CD14-positive monocyte (primary cell): ENCODE measurements around the gene AFF3. TPM values are rescaled to one million over a fixed set of nuclear protein-coding genes. Genes with fewer than 3 reads are reported as not detected.

Experiments used
- DNase-seq, 3 donors: peaks; one replicate each; pipeline ENCODE4 v3.0.0-alpha.2; 2011 to 2022
- H2AFZ ChIP-seq: 2 replicates; pipeline ENCODE4 v1.6.0; 2012; ENCODE audit warnings: mild to moderate bottlenecking, low read depth, low read length, inconsistent platforms; ENCODE audit not compliant: insufficient read depth, poor library complexity, severe bottlenecking
- H3K27ac ChIP-seq, 2 donors: 1 replicate in 1 of 2; 2 replicates in 1 of 2; pipeline ENCODE4 v1.5.1; 2012 to 2013; ENCODE audit warnings: low read length in 2 of 2, control low read depth in 1 of 2, inconsistent platforms in 1 of 2, low read depth in 1 of 2, mild to moderate bottlenecking in 1 of 2
- H3K27me3 ChIP-seq, 2 donors: one replicate each; pipeline versions ENCODE4 v1.6.0 to v1.6.1; 2011 to 2013; ENCODE audit warnings: low read length in 2 of 2; ENCODE audit not compliant: control insufficient read depth in 2 of 2, insufficient read depth in 2 of 2
- H3K36me3 ChIP-seq, 2 donors: replicated peaks in 1 of 2; 1 replicate in 1 of 2; 2 replicates in 1 of 2; pipeline versions ENCODE4 v1.5.1 to v1.6.1; 2012 to 2013; ENCODE audit warnings: low read length in 2 of 2, control low read depth in 1 of 2, inconsistent platforms in 1 of 2, mild to moderate bottlenecking in 1 of 2; ENCODE audit not compliant: insufficient read depth in 2 of 2, control insufficient read depth in 1 of 2
- H3K4me1 ChIP-seq, 2 donors: 1 replicate in 1 of 2; 2 replicates in 1 of 2; pipeline versions ENCODE4 v1.5.1 to v1.6.1; 2012 to 2013; ENCODE audit warnings: low read length in 2 of 2, control low read depth in 1 of 2, inconsistent platforms in 1 of 2, mild to moderate bottlenecking in 1 of 2, moderate library complexity in 1 of 2; ENCODE audit not compliant: insufficient read depth in 2 of 2, control insufficient read depth in 1 of 2
- H3K4me2 ChIP-seq: replicated peaks from 2 replicates; pipeline ENCODE3; 2012; ENCODE audit warnings: low read length, moderate library complexity, mild to moderate bottlenecking; ENCODE audit not compliant: poor library complexity, severe bottlenecking; ENCODE audit errors: extremely low read depth
- H3K4me3 ChIP-seq, 3 experiments: fragments of 200-600 bp in 1 of 3; sonication (generic) in 1 of 3; replicated peaks in 1 of 3; 1 replicate in 2 of 3; 2 replicates in 1 of 3; pipeline ENCODE4 v1.5.1; 2011 to 2013; ENCODE audit warnings: low read length in 3 of 3, mild to moderate bottlenecking in 3 of 3, control low read depth in 2 of 3, low read depth in 2 of 3, inconsistent platforms in 1 of 3, moderate library complexity in 1 of 3
- H3K79me2 ChIP-seq: 2 replicates; pipeline ENCODE4 v1.6.0; 2012; ENCODE audit warnings: mild to moderate bottlenecking, control low read depth, inconsistent platforms, low read length, moderate library complexity; ENCODE audit not compliant: insufficient read depth
- H3K9ac ChIP-seq: 2 replicates; pipeline ENCODE4 v1.6.0; 2017; ENCODE audit warnings: low read length, mild to moderate bottlenecking; ENCODE audit not compliant: insufficient read depth, poor library complexity, severe bottlenecking
- H3K9me3 ChIP-seq, 2 donors: replicated peaks in 1 of 2; 1 replicate in 1 of 2; 2 replicates in 1 of 2; pipeline versions ENCODE4 v1.5.1 to v1.6.1; 2012 to 2013; ENCODE audit warnings: low read length in 2 of 2, control low read depth in 1 of 2; ENCODE audit not compliant: control insufficient read depth in 1 of 2, insufficient read depth in 1 of 2
- H4K20me1 ChIP-seq: 2 replicates; pipeline ENCODE4 v1.6.0; 2012; ENCODE audit warnings: mild to moderate bottlenecking, low read length, control low read depth, moderate library complexity; ENCODE audit not compliant: insufficient read depth
- H3K27ac Mint-ChIP-seq, 7 donors: one replicate each; pipeline ENCODE4 v1.8.0; 2020; ENCODE audit warnings: mild to moderate bottlenecking in 7 of 7, mixed read lengths in 7 of 7, moderate library complexity in 6 of 7, inconsistent platforms in 2 of 7
- H3K27me3 Mint-ChIP-seq, 3 donors: one replicate each; pipeline ENCODE4 v1.8.0; 2021 to 2022; ENCODE audit warnings: low read depth in 3 of 3, mild to moderate bottlenecking in 3 of 3, mixed read lengths in 3 of 3, moderate library complexity in 3 of 3, inconsistent platforms in 1 of 3
- H3K36me3 Mint-ChIP-seq, 2 donors: one replicate each; pipeline ENCODE4 v1.8.0; 2020; ENCODE audit warnings: mixed read lengths in 2 of 2, inconsistent platforms in 1 of 2, mild to moderate bottlenecking in 1 of 2
- H3K4me1 Mint-ChIP-seq: one replicate; pipeline ENCODE4 v1.8.0; 2020; ENCODE audit warnings: mild to moderate bottlenecking, mixed read lengths
- H3K4me3 Mint-ChIP-seq, 2 donors: one replicate each; pipeline ENCODE4 v1.8.0; 2020; ENCODE audit warnings: mild to moderate bottlenecking in 2 of 2, mixed read lengths in 2 of 2, moderate library complexity in 1 of 2
- H3K9me3 Mint-ChIP-seq, 7 donors: one replicate each; pipeline ENCODE4 v1.8.0; 2020 to 2022; ENCODE audit warnings: mixed read lengths in 7 of 7, mild to moderate bottlenecking in 6 of 7, moderate library complexity in 6 of 7, inconsistent platforms in 2 of 7
- CTCF ChIP-seq: fragments of 200-600 bp; IDR thresholded peaks from one replicate; pipeline ENCODE4 v1.8.0; 2022; ENCODE audit warnings: antibody characterized with exemption, mild to moderate bottlenecking
- WGBS: methylation state at CpG from one replicate; pipeline ENCODE4 v1.1.5; 2013; ENCODE audit warnings: missing lambda C conversion rate; ENCODE audit not compliant: insufficient coverage; 5-methylcytosine and 5-hydroxymethylcytosine counted together
- intact Hi-C, 2 donors: fragments of 100-400 bp; cut with micrococcal nuclease; formaldehyde crosslinking; loops; one replicate each; pipeline versions ENCODE4 v1.15.0 to v1.15.1; 2023
- polyA plus RNA-seq, 3 donors: library from polyadenylated mRNA; depleted of rRNA in 1 of 3; unstranded in 2 of 3; stranded (reverse) in 1 of 3; fragments of 300-500 nt in 2 of 3; fragments of >200 nt in 1 of 3; fragmentation: Illumina TruSeq in 2 of 3; gene quantifications; 1 replicate in 2 of 3; 2 replicates in 1 of 3; pipeline ENCODE4 v1.2.3, GENCODE V29; 2012 to 2021

The AFF3 gene
- polyA plus RNA-seq, 3 donors, result 0.17 to 4.1 (median 0.49) TPM

DNA sequence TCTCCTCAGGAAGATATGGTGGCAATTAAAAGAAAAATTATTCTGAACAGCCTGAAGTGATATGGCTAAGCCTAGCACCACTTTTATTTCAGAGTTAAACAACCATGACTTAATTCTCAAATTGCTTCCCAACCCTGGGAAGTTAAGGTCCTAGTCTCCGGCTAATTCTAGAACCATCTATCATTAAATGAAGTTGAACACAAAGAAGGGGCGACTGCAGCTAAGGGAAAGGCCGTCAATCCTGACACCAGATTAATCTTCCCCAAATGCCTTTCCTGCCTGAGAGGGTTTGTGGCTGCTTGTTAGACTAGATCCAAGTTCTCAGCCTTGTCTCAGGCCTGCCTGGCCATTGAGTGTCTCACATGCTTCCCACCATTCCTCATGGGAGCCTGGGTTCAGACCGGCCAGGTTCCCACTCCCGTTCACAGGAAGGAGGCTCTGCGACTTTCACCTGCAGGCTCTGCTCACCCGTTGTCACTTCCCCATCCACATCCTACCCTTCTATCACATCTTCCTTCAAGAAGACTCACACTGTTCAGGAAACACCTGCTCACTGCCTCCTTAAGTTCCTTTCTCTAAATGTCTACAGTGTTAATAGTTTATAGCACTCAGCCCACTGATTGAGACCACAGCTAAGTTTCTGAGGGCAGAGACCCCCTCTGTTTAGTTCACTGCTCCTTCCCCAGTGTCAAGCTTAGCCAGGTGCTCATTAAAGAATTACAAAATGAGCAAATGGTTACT, 369.6 kb downstream of the AFF3 start:
- H3K4me3 Mint-ChIP-seq, result peak overlapping the region; percentile 12 to 69
- intact Hi-C loops, result loop anchor here in 1 of 2 donors (5.0 to 10.0 kb wide), 2 partner anchors 45 to 218 kb away; no protein-coding TSS in a partner anchor
- H3K36me3 ChIP-seq, result no peaks in the 10 kb centered on the region
- H3K9me3 ChIP-seq, result no peaks in the 10 kb centered on the region
- no peaks in the 10 kb centered on the region for H3K27me3 Mint-ChIP-seq
- peaks cover 7 to 11% of the 10 kb centered on the region in 2 donors for H3K36me3 Mint-ChIP-seq
- 5% methylated on average over 5 of the region's 7 CpGs for WGBS
- peaks cover 81 to 88% of the 10 kb centered on the region in 2 donors for H3K4me1 ChIP-seq
- TF ChIP-seq CTCF, result no peak
- peaks cover 0 to 5% (median 3%) of the 10 kb centered on the region in 7 donors for H3K9me3 Mint-ChIP-seq
- peak overlapping the region; percentile 95 to 98 (median 96) for H3K27ac Mint-ChIP-seq
- H2AFZ ChIP-seq, result peak overlapping the region; percentile 68
- H3K9ac ChIP-seq, result peak overlapping the region; percentile 18
- peaks cover 92% of the 10 kb centered on the region for H3K4me1 Mint-ChIP-seq
- peak overlapping the region; percentile 83 to 92 for H3K27ac ChIP-seq
- no peaks in the 10 kb centered on the region for H3K27me3 ChIP-seq
- peak in 2 of 3 donors; percentile 26 to 37 for DNase-seq
- H3K4me3 ChIP-seq, result peak overlapping the region in 1 of 3 experiments; percentile 50
- peak overlapping the region; percentile 45 for H3K4me2 ChIP-seq
- H4K20me1 ChIP-seq, result no peaks in the 10 kb centered on the region
- no peaks in the 10 kb centered on the region for H3K79me2 ChIP-seq

DNA sequence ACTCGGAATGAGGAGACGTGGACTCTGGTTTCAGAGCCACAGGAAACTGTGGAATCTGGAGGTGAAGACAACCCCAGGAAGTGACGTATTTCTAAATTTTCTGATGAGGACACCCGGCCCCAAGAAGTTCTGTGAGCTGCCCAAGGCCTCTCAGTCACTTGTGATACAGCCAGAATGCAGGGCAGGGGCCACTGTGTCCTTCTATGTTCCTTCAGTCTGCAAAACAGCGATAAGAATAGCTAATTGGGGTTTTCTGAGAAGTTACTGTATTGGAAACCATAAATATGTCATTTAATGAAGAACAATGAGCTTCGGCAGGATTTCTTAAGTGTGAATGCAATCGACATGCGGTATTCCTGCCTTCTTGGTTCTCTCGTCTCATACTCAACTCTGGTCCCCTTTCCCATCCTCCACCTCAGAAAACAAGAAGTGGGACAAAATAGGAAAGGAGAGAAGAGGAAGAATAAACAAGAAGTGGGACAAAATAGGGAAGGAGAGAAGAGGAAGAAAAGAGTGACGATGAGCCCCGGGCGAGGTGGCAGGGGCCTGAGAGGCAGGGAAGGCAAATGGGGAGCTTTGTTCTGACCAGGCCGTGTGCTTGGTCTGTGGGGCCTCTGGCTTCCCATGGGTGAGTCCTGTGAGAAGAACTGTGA, 370.6 kb downstream of the AFF3 start:
- Histone ChIP-seq H3K4me1 (peaks cover 81 to 88% of the 10 kb centered on the region in 2 donors), H3K27ac (peak overlapping the region; percentile 83 to 92), H4K20me1 (no peaks in the 10 kb centered on the region), H2AFZ (peak overlapping the region; percentile 68), H3K4me2 (peak overlapping the region; percentile 45), H3K79me2 (no peaks in the 10 kb centered on the region), H3K4me3 (peak overlapping the region in 1 of 3 experiments; percentile 50), H3K9ac (peak overlapping the region; percentile 10), H3K36me3 (no peaks in the 10 kb centered on the region), H3K9me3 (no peaks in the 10 kb centered on the region), H3K27me3 (no peaks in the 10 kb centered on the region)
- intact Hi-C loops, result loop anchor here in 1 of 2 donors (5.0 to 10.0 kb wide), 2 partner anchors 45 to 217 kb away; no protein-coding TSS in a partner anchor
- Mint-ChIP-seq H3K4me3 (peak overlapping the region; percentile 42 to 69), H3K27ac (peak overlapping the region; percentile 95 to 98 (median 96)), H3K27me3 (no peaks in the 10 kb centered on the region), H3K4me1 (peaks cover 93% of the 10 kb centered on the region), H3K36me3 (peaks cover 7 to 11% of the 10 kb centered on the region in 2 donors), H3K9me3 (peaks cover 0 to 5% (median 3%) of the 10 kb centered on the region in 7 donors)
- no peak for TF ChIP-seq CTCF
- peak; percentile 69 to 86 (median 84) for DNase-seq
- 3% methylated on average over 7 of the region's 13 CpGs for WGBS
